HEK293 (cell line): ENCODE measurements around the gene DISP3.

Source experiments
- KLF9 ChIP-seq: fragments of 450-650 bp; formaldehyde crosslinking; IDR thresholded peaks from 2 replicates; pipeline ENCODE4 v1.5.1; 2016; ENCODE audit warnings: missing biosample characterization, missing genetic modification characterization, low read depth
- TCF7L2 ChIP-seq: IDR thresholded peaks from 2 replicates; pipeline ENCODE4 v1.6.1; 2011; ENCODE audit warnings: low read depth, mild to moderate bottlenecking, inconsistent platforms, low read length, moderate library complexity, borderline replicate concordance
- ZBTB1 ChIP-seq: fragments of 450-650 bp; formaldehyde crosslinking; IDR thresholded peaks from 2 replicates; pipeline ENCODE4 v1.5.1; 2016; ENCODE audit warnings: missing biosample characterization, missing genetic modification characterization
- ZBTB7A ChIP-seq: fragments of 450-650 bp; formaldehyde crosslinking; IDR thresholded peaks from 2 replicates; pipeline ENCODE4 v1.5.1; 2016; ENCODE audit warnings: low read depth, missing biosample characterization, missing genetic modification characterization
- ZFP37 ChIP-seq: fragments of 450-650 bp; formaldehyde crosslinking; IDR thresholded peaks from 2 replicates; pipeline ENCODE4 v1.5.1; 2016; ENCODE audit warnings: missing biosample characterization, missing genetic modification characterization
- ZNF138 ChIP-seq: fragments of 450-650 bp; formaldehyde crosslinking; IDR thresholded peaks from 2 replicates; pipeline ENCODE4 v1.5.1; 2016; ENCODE audit warnings: missing biosample characterization, missing genetic modification characterization, borderline replicate concordance
- ZNF354C ChIP-seq: fragments of 450-650 bp; formaldehyde crosslinking; IDR thresholded peaks from 2 replicates; pipeline ENCODE4 v1.5.1; 2016; ENCODE audit warnings: missing biosample characterization, missing genetic modification characterization, low read depth, borderline replicate concordance
- ZNF660 ChIP-seq: fragments of 450-650 bp; IDR thresholded peaks from 2 replicates; pipeline ENCODE4 v1.5.1; 2018; ENCODE audit warnings: missing biosample characterization, mild to moderate bottlenecking, missing genetic modification characterization
- ZNF747 ChIP-seq: fragments of 450-650 bp; formaldehyde crosslinking; IDR thresholded peaks from 2 replicates; pipeline ENCODE4 v1.5.1; 2016; ENCODE audit warnings: missing biosample characterization, missing genetic modification characterization
- ZNF76 ChIP-seq: fragments of 450-650 bp; formaldehyde crosslinking; IDR thresholded peaks from 2 replicates; pipeline ENCODE4; 2016; ENCODE audit warnings: low read depth, missing biosample characterization, missing genetic modification characterization, borderline replicate concordance
- TF ChIP-seq, protein P1 (sequence below): fragments of 450-650 bp; formaldehyde crosslinking; IDR thresholded peaks from 2 replicates; pipeline ENCODE4 v1.5.1; 2016; ENCODE audit warnings: missing biosample characterization, missing genetic modification characterization
- TF ChIP-seq, protein P2 (sequence below): fragments of 450-650 bp; formaldehyde crosslinking; IDR thresholded peaks from 2 replicates; pipeline ENCODE4 v1.5.1; 2016; ENCODE audit warnings: missing biosample characterization, missing genetic modification characterization
- TF ChIP-seq, protein P3 (sequence below): fragments of 450-650 bp; formaldehyde crosslinking; IDR thresholded peaks from 2 replicates; pipeline ENCODE4 v1.5.1; 2016; ENCODE audit warnings: missing biosample characterization, missing genetic modification characterization
- TF ChIP-seq, protein P4 (sequence below): fragments of 450-650 bp; formaldehyde crosslinking; IDR thresholded peaks from 2 replicates; pipeline ENCODE4 v1.5.1; 2016; ENCODE audit warnings: missing biosample characterization, missing genetic modification characterization

DNA sequence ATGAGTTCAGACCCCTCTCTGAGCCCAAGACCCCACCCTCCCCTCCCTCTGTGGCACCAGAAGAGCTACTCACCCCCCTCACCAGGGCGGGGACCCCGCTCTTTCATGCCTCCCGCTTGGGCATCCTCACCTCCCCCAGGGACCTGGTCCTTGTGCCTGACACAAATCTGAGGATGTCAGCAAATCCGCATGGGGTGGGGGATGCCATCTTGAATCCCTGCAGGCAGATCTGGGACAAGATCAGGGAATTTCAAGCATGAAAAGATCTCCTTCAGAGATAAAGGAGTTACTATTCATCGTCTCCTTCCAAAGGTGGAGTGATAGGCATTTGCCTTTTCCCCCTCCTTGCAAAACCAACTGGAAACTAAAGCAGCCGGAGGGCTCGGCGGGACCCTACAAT lies 81.1 kb downstream of the DISP3 start:
- TF ChIP-seq ZBTB7A (tag by site-specific recombination) = no peak
- TF ChIP-seq KLF9 = no peak
- no peak for TF ChIP-seq ZNF660 (tag by site-specific recombination)
- no peak for TF ChIP-seq ZNF354C (tag by site-specific recombination)
- no peak for TF ChIP-seq TCF7L2
- TF ChIP-seq ZNF76 (tag by site-specific recombination) = no peak
- TF ChIP-seq ZFP37 (tag by site-specific recombination) = no peak
- TF ChIP-seq, protein P1, sequence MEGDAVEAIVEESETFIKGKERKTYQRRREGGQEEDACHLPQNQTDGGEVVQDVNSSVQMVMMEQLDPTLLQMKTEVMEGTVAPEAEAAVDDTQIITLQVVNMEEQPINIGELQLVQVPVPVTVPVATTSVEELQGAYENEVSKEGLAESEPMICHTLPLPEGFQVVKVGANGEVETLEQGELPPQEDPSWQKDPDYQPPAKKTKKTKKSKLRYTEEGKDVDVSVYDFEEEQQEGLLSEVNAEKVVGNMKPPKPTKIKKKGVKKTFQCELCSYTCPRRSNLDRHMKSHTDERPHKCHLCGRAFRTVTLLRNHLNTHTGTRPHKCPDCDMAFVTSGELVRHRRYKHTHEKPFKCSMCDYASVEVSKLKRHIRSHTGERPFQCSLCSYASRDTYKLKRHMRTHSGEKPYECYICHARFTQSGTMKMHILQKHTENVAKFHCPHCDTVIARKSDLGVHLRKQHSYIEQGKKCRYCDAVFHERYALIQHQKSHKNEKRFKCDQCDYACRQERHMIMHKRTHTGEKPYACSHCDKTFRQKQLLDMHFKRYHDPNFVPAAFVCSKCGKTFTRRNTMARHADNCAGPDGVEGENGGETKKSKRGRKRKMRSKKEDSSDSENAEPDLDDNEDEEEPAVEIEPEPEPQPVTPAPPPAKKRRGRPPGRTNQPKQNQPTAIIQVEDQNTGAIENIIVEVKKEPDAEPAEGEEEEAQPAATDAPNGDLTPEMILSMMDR (tag by site-specific recombination) = no peak
- TF ChIP-seq ZNF138 = no peak
- TF ChIP-seq ZNF747 (tag by site-specific recombination) = no peak
- no peak for TF ChIP-seq ZBTB1
- TF ChIP-seq, protein P2, sequence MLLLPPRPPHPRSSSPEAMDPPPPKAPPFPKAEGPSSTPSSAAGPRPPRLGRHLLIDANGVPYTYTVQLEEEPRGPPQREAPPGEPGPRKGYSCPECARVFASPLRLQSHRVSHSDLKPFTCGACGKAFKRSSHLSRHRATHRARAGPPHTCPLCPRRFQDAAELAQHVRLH (tag by site-specific recombination) = no peak
- TF ChIP-seq, protein P3, sequence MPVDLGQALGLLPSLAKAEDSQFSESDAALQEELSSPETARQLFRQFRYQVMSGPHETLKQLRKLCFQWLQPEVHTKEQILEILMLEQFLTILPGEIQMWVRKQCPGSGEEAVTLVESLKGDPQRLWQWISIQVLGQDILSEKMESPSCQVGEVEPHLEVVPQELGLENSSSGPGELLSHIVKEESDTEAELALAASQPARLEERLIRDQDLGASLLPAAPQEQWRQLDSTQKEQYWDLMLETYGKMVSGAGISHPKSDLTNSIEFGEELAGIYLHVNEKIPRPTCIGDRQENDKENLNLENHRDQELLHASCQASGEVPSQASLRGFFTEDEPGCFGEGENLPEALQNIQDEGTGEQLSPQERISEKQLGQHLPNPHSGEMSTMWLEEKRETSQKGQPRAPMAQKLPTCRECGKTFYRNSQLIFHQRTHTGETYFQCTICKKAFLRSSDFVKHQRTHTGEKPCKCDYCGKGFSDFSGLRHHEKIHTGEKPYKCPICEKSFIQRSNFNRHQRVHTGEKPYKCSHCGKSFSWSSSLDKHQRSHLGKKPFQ (tag by site-specific recombination) = no peak
- TF ChIP-seq, protein P4, sequence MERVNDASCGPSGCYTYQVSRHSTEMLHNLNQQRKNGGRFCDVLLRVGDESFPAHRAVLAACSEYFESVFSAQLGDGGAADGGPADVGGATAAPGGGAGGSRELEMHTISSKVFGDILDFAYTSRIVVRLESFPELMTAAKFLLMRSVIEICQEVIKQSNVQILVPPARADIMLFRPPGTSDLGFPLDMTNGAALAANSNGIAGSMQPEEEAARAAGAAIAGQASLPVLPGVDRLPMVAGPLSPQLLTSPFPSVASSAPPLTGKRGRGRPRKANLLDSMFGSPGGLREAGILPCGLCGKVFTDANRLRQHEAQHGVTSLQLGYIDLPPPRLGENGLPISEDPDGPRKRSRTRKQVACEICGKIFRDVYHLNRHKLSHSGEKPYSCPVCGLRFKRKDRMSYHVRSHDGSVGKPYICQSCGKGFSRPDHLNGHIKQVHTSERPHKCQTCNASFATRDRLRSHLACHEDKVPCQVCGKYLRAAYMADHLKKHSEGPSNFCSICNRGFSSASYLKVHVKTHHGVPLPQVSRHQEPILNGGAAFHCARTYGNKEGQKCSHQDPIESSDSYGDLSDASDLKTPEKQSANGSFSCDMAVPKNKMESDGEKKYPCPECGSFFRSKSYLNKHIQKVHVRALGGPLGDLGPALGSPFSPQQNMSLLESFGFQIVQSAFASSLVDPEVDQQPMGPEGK (tag by site-specific recombination) = no peak
